ENCODE results near the gene ADGRG6.

Gene ADGRG6

DNA sequence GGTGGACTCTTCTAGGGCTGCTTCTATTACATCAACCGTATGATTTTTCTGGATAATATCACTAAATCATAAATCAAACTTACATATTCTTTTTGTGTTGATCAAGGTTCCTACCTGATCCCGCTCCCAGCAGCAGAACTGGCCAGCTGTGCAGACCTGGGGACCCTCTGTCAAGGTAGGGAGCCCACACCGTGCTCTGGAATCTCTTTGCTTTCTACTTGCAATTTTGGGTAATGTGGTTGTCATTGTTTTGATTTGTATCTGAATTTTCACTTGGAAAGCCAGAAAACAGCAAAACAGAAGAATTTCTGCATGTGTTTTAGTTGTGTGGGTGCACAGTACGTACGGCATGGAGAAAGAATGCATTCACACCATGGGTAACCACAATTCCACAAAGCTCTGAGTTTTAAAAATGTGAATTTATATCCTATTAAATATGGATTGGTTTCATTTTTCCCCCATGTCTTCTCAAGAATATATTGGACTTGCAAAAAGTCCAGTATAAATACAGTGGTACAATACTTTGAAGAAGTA, 80.1 kb downstream of the ADGRG6 start:
- H3K27ac Mint-ChIP-seq: no peak overlapping the region
- no peaks in the 10 kb centered on the region for H3K36me3 Mint-ChIP-seq
- no peaks in the 10 kb centered on the region for H3K4me1 Mint-ChIP-seq
- DNase-seq (ENCODE audit: low spot score in 2 of 2): no peak
- ATAC-seq: no peak
- no peaks in the 10 kb centered on the region for H3K9me3 Mint-ChIP-seq
- H3K4me3 Mint-ChIP-seq: no peak overlapping the region

GRCh38 chr6:142384519-142385254, 82.9 kb downstream of the ADGRG6 start:
- ATAC-seq: no peak
- Mint-ChIP-seq H3K27ac (no peak overlapping the region), H3K4me1 (no peaks in the 10 kb centered on the region), H3K4me3 (no peak overlapping the region), H3K36me3 (no peaks in the 10 kb centered on the region), H3K9me3 (no peaks in the 10 kb centered on the region)
- DNase-seq (ENCODE audit: low spot score in 2 of 2): no peak

DNA sequence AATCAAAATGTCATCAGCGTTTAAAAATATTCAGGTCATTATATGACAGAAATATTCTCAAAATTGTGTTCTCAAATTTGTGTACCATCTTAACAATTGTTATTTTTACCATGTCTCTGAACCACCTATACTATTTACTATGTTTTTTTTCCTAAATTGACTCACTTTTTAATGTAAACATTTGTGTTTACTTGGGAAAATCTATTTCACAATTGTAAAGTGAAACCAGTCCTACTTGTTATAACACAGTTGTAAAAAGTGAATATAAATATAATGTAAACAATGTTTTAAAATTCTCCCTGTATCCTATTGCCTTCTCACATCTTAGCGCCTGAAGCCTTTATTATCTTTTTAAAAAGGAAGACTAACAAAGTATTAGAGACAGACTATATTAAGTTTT, 83.5 kb downstream of the ADGRG6 start:
- no peaks in the 10 kb centered on the region for H3K9me3 Mint-ChIP-seq
- DNase-seq (ENCODE audit: low spot score in 2 of 2): no peak
- no peak for ATAC-seq
- H3K4me3 Mint-ChIP-seq: no peak overlapping the region
- H3K4me1 Mint-ChIP-seq: no peaks in the 10 kb centered on the region
- no peak overlapping the region for H3K27ac Mint-ChIP-seq
- H3K36me3 Mint-ChIP-seq: no peaks in the 10 kb centered on the region

DNA sequence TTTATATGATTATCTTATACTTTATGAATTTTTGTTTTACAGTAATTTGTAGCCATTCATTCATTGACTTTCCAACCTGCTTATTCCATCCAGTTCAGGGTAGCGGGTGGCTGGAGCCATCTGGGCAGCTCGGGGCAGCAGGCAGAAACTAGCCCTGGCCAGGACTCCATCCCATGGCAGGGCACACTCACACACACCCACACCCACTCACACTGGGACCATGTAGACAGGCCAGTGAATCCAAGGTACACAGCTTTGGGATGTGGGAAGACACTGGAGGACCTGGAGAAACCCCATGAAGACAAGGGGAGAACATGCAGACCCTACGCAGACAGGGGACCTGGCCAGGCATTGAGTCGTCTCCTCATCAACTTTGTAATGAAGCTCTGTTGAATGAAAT, 84.8 kb downstream of the ADGRG6 start:
- Mint-ChIP-seq H3K4me1 (no peaks in the 10 kb centered on the region), H3K4me3 (no peak overlapping the region), H3K27ac (no peak overlapping the region), H3K36me3 (no peaks in the 10 kb centered on the region), H3K9me3 (no peaks in the 10 kb centered on the region)
- DNase-seq (ENCODE audit: low spot score in 2 of 2) (no peak), ATAC-seq (no peak)

GRCh38 chr6:142387997-142388815, 86.4 kb downstream of the ADGRG6 start:
- Mint-ChIP-seq H3K36me3 (no peaks in the 10 kb centered on the region), H3K9me3 (no peaks in the 10 kb centered on the region), H3K27ac (no peak overlapping the region), H3K4me1 (no peaks in the 10 kb centered on the region), H3K4me3 (no peak overlapping the region)
- DNase-seq (ENCODE audit: low spot score in 2 of 2) (no peak), ATAC-seq (no peak)

DNA sequence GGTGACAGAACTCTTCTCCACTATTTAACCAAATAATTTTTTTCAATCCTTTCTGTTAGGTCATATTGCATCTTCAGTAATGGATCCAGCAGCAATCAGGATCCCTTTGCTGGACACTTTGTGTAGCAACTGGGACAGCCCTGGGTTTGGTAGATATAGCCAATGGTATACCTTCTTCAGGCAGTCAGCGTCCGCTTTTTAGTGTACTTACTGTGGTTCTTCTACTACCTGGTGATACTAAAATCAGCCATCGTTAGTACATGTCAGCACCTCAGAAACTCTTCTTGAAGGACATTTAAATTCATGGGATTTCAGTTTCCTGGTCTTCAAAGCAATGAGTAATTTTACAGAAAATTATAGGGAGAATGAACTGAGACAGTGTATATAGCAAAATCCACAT, 93.5 kb downstream of the ADGRG6 start:
- DNase-seq (ENCODE audit: low spot score in 2 of 2) (no peak), ATAC-seq (peak; percentile 38)
- Mint-ChIP-seq H3K27ac (no peak overlapping the region), H3K36me3 (no peaks in the 10 kb centered on the region), H3K9me3 (no peaks in the 10 kb centered on the region), H3K4me1 (peaks cover 13% of the 10 kb centered on the region), H3K4me3 (no peak overlapping the region)

DNA sequence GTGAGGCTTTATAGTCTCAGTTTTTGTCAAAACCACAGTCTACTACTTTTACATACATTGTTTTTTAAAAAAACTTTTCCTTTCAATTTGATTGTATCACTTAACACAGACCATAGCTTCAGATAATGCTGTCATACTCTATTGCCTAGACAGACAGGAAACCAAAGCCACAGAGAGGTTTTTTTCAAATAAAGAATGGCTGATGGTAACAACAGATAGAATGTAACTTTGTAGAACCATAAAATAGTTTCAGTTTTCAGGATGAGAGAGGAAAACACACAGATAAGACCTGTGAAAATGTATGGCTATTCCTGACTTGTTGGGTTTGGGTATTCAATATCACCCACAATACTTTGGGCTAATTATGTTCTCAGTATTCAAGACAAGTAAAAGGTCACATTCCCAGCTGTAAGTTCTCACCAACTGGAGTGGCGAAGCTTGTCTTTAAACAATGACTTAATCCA, 94.0 kb downstream of the ADGRG6 start:
- H3K9me3 Mint-ChIP-seq: no peaks in the 10 kb centered on the region
- peaks cover 13% of the 10 kb centered on the region for H3K4me1 Mint-ChIP-seq
- H3K36me3 Mint-ChIP-seq: no peaks in the 10 kb centered on the region
- H3K27ac Mint-ChIP-seq: no peak overlapping the region
- ATAC-seq (peak; percentile 99), DNase-seq (ENCODE audit: low spot score in 2 of 2) (no peak)
- no peak overlapping the region for H3K4me3 Mint-ChIP-seq

- Mint-ChIP-seq H3K4me1 (peaks cover 13% of the 10 kb centered on the region), H3K9me3 (no peaks in the 10 kb centered on the region), H3K4me3 (no peak overlapping the region), H3K36me3 (no peaks in the 10 kb centered on the region), H3K27ac (no peak overlapping the region)
- DNase-seq (ENCODE audit: low spot score in 2 of 2) (no peak), ATAC-seq (no peak)
Observed at GRCh38 chr6:142398353-142398752, 96.5 kb downstream of the ADGRG6 start.

DNA sequence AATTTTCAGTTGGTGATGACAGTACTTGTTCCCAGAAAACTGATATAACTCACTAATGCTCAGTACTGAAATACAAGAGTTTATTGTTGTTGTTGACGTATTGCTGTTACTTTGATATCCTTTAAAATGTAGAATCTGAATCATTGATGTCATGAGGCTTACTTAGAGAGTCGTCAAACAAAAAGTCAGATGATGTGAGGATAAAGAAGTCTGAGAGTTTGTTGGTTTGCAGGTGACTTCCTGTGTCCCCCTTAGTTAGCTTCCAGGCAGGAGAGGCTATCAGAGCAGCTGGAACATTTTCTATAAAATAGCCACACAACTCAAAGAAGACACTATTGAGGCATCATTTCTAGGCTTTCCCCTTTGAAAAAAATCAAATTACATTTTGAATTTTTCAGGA, 97.9 kb downstream of the ADGRG6 start:
- H3K9me3 Mint-ChIP-seq: no peaks in the 10 kb centered on the region
- H3K4me1 Mint-ChIP-seq: peaks cover 13% of the 10 kb centered on the region
- H3K4me3 Mint-ChIP-seq: no peak overlapping the region
- no peak for DNase-seq (ENCODE audit: low spot score in 2 of 2)
- ATAC-seq: no peak
- H3K27ac Mint-ChIP-seq: no peak overlapping the region
- no peaks in the 10 kb centered on the region for H3K36me3 Mint-ChIP-seq

GRCh38 chr6:142400495-142400894, 98.7 kb downstream of the ADGRG6 start:
- Mint-ChIP-seq H3K4me3 (no peak overlapping the region), H3K27ac (no peak overlapping the region), H3K9me3 (no peaks in the 10 kb centered on the region), H3K36me3 (no peaks in the 10 kb centered on the region), H3K4me1 (peaks cover 7% of the 10 kb centered on the region)
- no peak for DNase-seq (ENCODE audit: low spot score in 2 of 2)
- ATAC-seq: no peak

- H3K9me3 Mint-ChIP-seq: no peaks in the 10 kb centered on the region
- DNase-seq (ENCODE audit: low spot score in 2 of 2): no peak
- H3K36me3 Mint-ChIP-seq: no peaks in the 10 kb centered on the region
- no peaks in the 10 kb centered on the region for H3K4me1 Mint-ChIP-seq
- H3K27ac Mint-ChIP-seq: no peak overlapping the region
- no peak for ATAC-seq
- H3K4me3 Mint-ChIP-seq: no peak overlapping the region
Observed at GRCh38 chr6:142401838-142402237, 100.0 kb downstream of the ADGRG6 start.

GRCh38 chr6:142404751-142405150, 102.9 kb downstream of the ADGRG6 start:
- Mint-ChIP-seq H3K4me1 (no peaks in the 10 kb centered on the region), H3K27ac (no peak overlapping the region), H3K9me3 (no peaks in the 10 kb centered on the region), H3K4me3 (no peak overlapping the region), H3K36me3 (no peaks in the 10 kb centered on the region)
- DNase-seq (ENCODE audit: low spot score in 2 of 2) (no peak), ATAC-seq (no peak)

DNA sequence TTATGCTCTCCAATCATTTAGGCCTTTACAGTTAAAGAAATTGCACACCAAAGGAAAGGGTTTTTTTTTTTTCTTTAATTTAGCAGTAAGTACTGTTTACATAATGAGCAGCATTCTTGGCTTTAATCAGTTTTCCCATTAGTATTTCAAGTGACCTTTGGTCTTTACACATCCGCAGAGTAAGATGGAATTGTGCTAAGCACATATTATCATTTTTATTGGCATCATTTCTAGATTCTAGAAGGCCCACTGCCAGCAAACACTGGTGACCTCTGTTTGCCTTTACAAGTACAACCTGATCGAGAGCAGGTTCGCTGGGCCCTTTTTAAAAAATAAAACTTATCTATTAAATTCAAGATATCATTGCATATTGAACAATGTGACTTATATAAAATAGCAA, 104.3 kb downstream of the ADGRG6 start:
- Mint-ChIP-seq H3K4me3 (no peak overlapping the region), H3K4me1 (no peaks in the 10 kb centered on the region), H3K27ac (no peak overlapping the region), H3K36me3 (no peaks in the 10 kb centered on the region), H3K9me3 (no peaks in the 10 kb centered on the region)
- no peak for ATAC-seq
- no peak for DNase-seq (ENCODE audit: low spot score in 2 of 2)

DNA sequence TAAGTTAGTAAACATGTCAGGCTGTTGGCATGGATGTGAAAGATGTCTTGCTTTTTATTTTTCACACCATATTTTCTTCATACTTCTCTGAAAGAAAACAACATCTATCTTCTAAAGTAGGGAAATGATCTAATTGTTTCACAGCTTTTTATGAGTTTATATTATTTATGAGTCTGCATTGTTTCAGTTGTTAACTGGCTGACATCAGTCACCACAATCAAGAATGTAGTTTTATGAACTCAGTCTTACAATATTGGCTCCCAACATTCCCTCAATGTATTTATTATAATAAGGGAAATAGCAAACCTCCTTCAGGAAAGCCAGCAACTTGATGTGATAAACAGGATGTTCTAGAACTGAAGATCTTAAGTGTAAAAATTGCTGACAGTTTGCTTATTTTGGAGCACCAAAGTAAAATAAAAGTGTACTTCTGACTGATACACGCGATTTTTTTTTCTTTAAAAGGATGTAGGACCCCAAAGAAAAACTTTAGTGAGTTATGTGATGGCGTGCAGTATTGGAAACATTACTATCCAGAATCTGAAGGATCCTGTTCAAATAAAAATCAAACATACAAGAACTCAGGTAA, 106.0 kb downstream of the ADGRG6 start:
- Mint-ChIP-seq H3K4me3 (no peak overlapping the region), H3K36me3 (no peaks in the 10 kb centered on the region), H3K9me3 (no peaks in the 10 kb centered on the region), H3K27ac (no peak overlapping the region), H3K4me1 (no peaks in the 10 kb centered on the region)
- DNase-seq (ENCODE audit: low spot score in 2 of 2): no peak
- ATAC-seq: no peak

DNA sequence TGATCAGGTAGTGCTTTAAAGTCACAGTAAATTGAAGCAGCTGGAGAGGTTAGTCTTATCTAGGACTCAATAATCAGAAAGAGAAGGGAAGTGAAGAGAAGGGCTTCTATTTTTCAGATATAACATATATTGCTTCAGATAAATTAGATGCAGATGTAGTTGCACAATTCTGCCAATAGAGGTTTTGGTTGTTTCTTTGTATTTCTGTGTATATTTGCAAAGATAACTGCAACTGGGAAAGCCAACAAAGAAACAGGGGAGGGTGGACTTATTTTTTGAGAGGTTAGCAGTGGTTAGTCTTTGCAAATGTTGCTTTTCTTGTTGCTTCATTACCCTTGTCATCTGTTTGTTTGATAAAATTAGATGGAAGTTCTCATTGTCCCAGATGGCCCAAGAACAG, 106.6 kb downstream of the ADGRG6 start:
- ATAC-seq (no peak), DNase-seq (ENCODE audit: low spot score in 2 of 2) (no peak)
- H3K9me3 Mint-ChIP-seq: no peaks in the 10 kb centered on the region
- no peak overlapping the region for H3K4me3 Mint-ChIP-seq
- H3K4me1 Mint-ChIP-seq: no peaks in the 10 kb centered on the region
- H3K36me3 Mint-ChIP-seq: no peaks in the 10 kb centered on the region
- no peak overlapping the region for H3K27ac Mint-ChIP-seq

All from stimulated activated effector memory CD8-positive, alpha-beta T cell treated with anti-CD3 and anti-CD28 coated beads, Interleukin-12 subunit alpha, Interleukin-12 subunit beta, amount 100 ng/mL, for 72 hours (primary cell).